Raji (cell line): Measurements from ENCODE around the gene CEACAM4.

Experiments used
- POLR2A ChIP-seq: IDR thresholded peaks from 2 replicates; pipeline ENCODE4 v1.6.1; 2011; ENCODE audit warnings: low read depth, low read length, control low read depth; ENCODE audit not compliant: insufficient read depth

Gene CEACAM4

DNA sequence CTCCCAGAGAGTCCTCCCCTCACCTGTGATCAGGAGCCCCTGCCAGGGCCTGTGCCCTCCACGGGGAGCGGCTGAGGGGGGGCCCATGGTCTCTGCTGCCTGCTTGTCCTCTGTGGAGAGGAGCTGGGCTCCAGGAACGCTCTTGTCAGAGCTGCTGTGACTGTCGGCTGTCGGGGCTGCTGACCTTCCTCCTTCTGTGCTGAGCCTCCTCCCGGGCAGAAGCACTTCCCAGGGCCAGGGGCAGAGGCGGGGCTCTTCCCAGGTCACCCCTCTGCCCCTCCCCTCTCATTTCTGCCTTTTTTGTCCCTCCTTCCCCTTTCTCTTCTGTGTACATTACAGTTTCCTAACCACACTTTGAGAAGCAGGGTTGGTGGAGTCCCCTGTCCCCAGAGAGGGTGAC is at the start of gene CEACAM4:
TSS of gene CEACAM4 (minus strand) at position 198 of the 400 bp plus-strand sequence. CDS start at position 87, 111 bp downstream.
- no peak for TF ChIP-seq POLR2A

GRCh38 chr19:41671486-41671885 is 44.6 kb upstream of the CEACAM4 start:
- TF ChIP-seq POLR2A: no peak

- TF ChIP-seq POLR2A: no peak
Observed at GRCh38 chr19:41670755-41671154, 43.9 kb upstream of the CEACAM4 start.

- no peak for TF ChIP-seq POLR2A
Observed at GRCh38 chr19:41668315-41668714, 41.4 kb upstream of the CEACAM4 start.

GRCh38 chr19:41666075-41666474 is 39.2 kb upstream of the CEACAM4 start:
- no peak for TF ChIP-seq POLR2A

DNA sequence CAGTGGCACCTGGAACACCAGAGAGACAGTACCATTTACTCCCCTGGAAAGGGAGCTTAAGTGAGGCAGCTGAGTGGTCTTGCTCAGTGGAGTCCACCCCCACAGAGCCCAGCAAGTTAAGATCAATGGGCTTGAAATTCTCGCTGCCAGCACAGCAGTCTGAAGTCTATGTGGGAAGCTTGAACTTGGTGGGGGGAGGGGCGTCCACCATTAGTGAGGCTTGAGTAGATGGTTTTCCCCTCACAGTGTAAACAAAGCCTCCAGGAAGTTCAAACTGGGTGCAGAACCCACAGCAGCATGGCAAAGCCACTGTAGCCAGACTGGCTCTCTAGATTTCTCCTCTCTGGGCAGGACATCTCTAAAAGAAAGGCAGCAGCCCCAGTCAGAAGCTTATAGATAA is 30.3 kb upstream of the CEACAM4 start:
- no peak for TF ChIP-seq POLR2A

- TF ChIP-seq POLR2A: no peak
Observed at GRCh38 chr19:41652250-41652649, 25.4 kb upstream of the CEACAM4 start.

GRCh38 chr19:41649827-41650226 is 23.0 kb upstream of the CEACAM4 start:
- no peak for TF ChIP-seq POLR2A

- TF ChIP-seq POLR2A: no peak
Observed at GRCh38 chr19:41646589-41647204, 19.8 kb upstream of the CEACAM4 start.

DNA sequence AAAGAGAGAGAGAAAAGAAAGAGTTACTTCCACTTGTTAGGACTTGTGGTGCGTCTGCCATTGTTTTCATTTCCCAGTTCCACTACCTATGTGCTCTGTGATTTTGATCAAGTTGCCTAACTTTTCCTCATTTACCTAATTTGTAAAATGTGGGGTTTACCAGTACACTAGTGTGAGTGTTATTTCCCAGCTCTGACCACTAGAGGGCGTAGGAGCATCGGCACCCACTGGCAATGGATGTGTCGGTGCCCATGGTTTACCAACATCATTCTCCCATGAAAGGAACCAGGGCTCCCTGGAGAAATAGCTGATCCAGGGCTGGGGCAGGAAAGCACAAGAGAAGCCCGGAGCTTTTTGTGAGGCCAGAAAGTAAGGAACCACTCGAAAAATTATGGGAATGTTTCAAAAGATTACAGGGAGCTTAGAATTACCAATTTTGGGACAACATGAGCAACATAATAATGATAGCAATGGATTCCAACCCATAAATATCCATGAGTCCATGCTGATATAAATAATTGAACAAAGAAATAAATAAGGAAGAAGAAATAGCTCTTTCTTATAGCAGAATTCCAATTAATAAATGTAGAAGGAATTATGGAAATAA is 15.1 kb upstream of the CEACAM4 start:
- no peak for TF ChIP-seq POLR2A

GRCh38 chr19:41638641-41639081 is 11.8 kb upstream of the CEACAM4 start:
- TF ChIP-seq POLR2A: no peak

DNA sequence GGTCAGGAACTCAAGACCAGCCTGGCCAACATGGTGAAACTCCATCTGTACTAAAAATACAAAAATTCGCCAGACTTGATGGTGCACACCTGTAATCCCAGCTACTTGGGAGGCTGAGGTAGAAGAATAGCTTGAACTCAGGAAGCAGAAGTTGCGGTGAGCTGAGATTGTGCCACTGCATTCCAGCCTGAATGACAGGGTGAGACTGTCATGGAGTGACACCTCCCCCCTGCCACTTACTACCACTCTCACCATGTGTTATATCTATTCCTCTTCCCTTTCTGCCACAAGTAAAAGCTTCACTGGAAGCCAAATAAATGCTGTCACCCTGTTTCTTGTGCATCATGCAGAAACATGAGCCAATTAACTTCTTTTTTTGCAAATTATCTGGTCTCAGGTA is 10.6 kb upstream of the CEACAM4 start:
- TF ChIP-seq POLR2A: no peak

DNA sequence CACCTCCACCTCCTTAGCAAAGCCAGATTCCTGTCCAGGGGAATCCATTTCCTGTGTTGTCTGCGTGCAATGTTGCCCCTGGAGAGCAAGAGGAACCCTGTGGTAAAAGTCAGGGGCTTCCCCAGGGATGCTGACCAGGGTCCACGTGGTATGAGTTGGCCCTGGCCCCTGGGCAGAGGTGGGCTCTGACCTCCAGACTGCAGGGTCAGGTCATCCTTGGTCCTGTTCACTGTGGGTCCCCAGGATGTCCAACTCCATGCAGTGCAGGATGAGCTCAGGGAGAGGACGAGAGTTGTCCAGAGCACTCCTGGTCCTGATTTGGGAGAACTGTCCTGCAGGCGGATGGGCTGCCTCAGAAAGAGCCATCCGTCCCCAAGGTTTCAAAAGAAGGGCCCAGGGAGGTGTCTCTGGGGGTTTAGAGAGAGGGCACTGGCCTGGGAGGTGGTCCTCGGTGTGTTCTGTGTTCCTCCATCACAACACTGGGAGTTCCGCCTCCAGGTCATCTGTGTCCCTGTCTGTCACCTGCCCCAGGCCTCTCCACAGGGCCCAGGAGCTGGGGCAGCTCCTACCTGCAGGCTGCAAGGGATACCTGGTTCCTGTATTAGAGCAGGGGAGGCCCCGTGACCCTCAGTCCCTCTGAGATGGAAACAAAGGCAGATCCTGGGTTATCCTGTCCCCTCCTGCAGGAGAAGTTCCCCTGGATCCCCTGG is 1.2 kb upstream of the CEACAM4 start:
- no peak for TF ChIP-seq POLR2A

GRCh38 chr19:41626278-41626677 is 596 bp downstream of the CEACAM4 start:
- TF ChIP-seq POLR2A: no peak

DNA sequence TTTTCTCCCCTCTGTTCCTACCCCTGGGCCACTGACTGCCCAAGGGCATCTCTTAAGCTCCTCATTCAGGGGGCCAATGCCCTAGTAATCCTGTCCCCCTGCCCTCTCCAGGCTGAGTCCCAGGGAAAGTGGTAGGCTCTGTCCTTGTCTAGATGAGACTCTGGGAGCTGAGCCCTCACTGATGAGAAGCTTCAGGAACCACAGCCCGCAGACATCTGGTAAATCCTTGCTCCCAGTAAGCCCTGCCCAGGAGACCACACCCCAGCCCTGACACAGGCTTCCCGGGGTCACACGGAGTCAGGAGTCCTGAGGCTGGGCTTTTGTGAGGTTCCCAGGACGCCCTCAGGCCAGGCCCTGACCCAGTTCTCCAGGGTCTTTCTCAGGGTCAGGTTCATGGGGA is 1.9 kb downstream of the CEACAM4 start:
- TF ChIP-seq POLR2A: no peak

DNA sequence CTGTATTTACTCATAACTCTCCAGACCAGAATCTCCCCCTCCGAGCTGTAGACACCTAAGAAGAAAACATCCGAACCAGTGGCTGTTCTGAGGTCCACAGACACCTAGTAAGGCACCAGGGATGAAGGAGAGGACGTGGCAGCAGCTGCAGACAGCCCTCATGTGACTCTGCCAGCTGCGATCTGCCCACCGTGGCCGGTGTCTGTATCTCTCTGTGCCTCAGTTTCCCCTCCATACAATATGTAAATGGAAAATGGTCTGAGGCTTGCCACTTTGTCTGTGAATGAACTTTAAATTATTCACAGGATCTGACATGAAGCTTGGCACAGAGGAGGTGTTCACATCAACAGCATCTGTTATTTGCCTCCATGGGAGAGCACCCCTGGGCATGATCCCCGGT is 2.4 kb downstream of the CEACAM4 start:
- TF ChIP-seq POLR2A: no peak
